ENCODE data around the gene GCHFR. TPM values are rescaled to one million over a fixed set of nuclear protein-coding genes. Genes with fewer than 3 reads are reported as not detected.

GCHFR gene
- 6.5 TPM for total RNA-seq
- long read RNA-seq, transcript GCHFR-201 (3 exons, 777 nt): major isoform, 5 of 6 reads
- long read RNA-seq, partial matches to known transcripts: 1 of 6 reads
- long read RNA-seq, other reads (novel, unspliced or antisense): 0 of 6 reads

- ATAC-seq (ENCODE audit: poor library complexity): peak; percentile 83
- intact Hi-C loops (cut with DNase I): no loop called here
- DNase-seq: peak; percentile 82
These were observed at the start of gene GCHFR for GRCh38 chr15:40763801-40764628. TSS of gene GCHFR (plus strand) at chr15:40764068. CDS start at chr15:40764181, 113 bp downstream.

DNA sequence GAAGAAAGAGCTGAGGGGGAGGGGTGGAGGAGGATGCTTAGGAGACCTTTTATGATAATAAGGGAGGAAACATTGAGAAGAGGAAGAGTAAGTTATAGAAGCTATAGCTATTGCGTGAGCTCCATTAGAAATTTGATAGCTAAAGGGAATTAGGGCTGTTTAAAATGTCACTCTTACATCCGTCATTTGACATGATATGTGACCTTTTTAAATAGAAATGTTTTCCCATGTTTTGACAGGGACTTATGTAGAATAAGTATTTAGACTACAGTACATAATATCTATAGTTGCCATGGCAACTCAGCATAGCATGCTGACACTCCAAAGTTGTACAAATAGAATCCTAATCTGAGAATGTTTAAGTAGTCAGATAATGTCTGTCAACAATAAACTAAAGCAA, 49.7 kb upstream of the GCHFR start:
- no peak for ATAC-seq (ENCODE audit: poor library complexity)
- intact Hi-C loops (cut with DNase I): no loop called here
- no peak for DNase-seq

- intact Hi-C loops (cut with DNase I): no loop called here
- DNase-seq: no peak
- ATAC-seq (ENCODE audit: poor library complexity): no peak
These were observed 47.7 kb upstream of the GCHFR start for GRCh38 chr15:40716165-40716564.

GRCh38 chr15:40721701-40722100, 42.2 kb upstream of the GCHFR start:
- DNase-seq (no peak), ATAC-seq (ENCODE audit: poor library complexity) (no peak)
- intact Hi-C loops (cut with DNase I): no loop called here

- no peak for ATAC-seq (ENCODE audit: poor library complexity)
- no peak for DNase-seq
- intact Hi-C loops (cut with DNase I): no loop called here
These were observed 41.5 kb upstream of the GCHFR start for GRCh38 chr15:40722354-40722753.

GRCh38 chr15:40722934-40723333, 40.9 kb upstream of the GCHFR start:
- no peak for ATAC-seq (ENCODE audit: poor library complexity)
- intact Hi-C loops (cut with DNase I): no loop called here

GRCh38 chr15:40723919-40724318, 39.9 kb upstream of the GCHFR start:
- intact Hi-C loops (cut with DNase I): no loop called here
- DNase-seq (no peak), ATAC-seq (ENCODE audit: poor library complexity) (no peak)

More at GRCh38 chr15:40722934-40723333, 40.9 kb upstream of the GCHFR start:
- DNase-seq: no peak

- intact Hi-C loops (cut with DNase I): no loop called here
- no peak for DNase-seq
- ATAC-seq (ENCODE audit: poor library complexity): no peak
These were observed 32.8 kb upstream of the GCHFR start for GRCh38 chr15:40731034-40731433.

DNA sequence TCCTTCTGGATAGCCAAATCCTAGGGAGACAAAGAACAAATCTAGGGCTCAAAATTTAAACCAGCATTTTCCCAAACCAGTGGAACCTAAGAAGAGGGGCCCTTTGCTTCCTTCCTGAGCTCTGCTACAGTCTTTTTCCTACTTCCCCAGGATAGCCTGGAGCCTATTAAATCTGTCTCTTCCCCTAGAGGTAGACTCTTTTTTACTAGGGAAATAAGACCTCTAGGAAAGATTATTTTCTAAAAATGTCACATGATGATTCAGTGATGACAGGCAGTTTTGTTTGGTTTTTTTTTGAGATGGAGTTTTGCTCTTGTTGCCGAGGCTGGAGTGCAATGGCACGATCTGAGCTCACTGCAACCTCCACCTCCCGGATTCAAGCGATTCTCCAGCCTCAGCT, 27.3 kb upstream of the GCHFR start:
- ATAC-seq (ENCODE audit: poor library complexity) (no peak), DNase-seq (no peak)
- intact Hi-C loops (cut with DNase I): no loop called here

DNA sequence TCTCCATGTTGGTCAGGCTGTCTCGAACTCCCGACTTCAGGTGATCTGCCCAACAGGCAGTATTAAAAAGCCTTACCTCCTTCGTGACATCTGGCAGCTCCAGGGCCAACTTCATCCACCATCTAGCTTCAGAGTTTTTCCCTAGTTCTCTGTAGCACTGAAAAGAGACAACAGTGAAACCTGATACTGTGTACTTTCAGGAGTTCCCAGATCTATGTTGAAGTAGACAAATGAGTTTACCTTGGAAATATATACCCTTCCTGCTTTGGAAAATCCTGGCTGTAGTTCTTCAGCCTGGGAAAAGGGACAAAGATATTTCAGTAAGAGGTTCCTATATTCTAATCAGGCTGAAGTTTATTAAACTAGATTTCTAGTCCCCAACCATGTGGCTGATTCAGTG, 26.8 kb upstream of the GCHFR start:
- intact Hi-C loops (cut with DNase I): no loop called here
- ATAC-seq (ENCODE audit: poor library complexity): no peak

GRCh38 chr15:40739047-40739446, 24.8 kb upstream of the GCHFR start:
- intact Hi-C loops (cut with DNase I): no loop called here
- DNase-seq: no peak
- ATAC-seq (ENCODE audit: poor library complexity): no peak

More for the DNA sequence above, 26.8 kb upstream of the GCHFR start:
- no peak for DNase-seq

- ATAC-seq (ENCODE audit: poor library complexity) (no peak), DNase-seq (no peak)
- intact Hi-C loops (cut with DNase I): no loop called here
These were observed 24.0 kb upstream of the GCHFR start for GRCh38 chr15:40739854-40740253.

GRCh38 chr15:40743485-40743901, 20.4 kb upstream of the GCHFR start:
- intact Hi-C loops (cut with DNase I): no loop called here
- DNase-seq: no peak
- peak; percentile 38 for ATAC-seq (ENCODE audit: poor library complexity)

GRCh38 chr15:40743921-40744814, 19.7 kb upstream of the GCHFR start:
- ATAC-seq (ENCODE audit: poor library complexity): peak; percentile 57
- intact Hi-C loops (cut with DNase I): no loop called here
- DNase-seq: peak; percentile 52

DNA sequence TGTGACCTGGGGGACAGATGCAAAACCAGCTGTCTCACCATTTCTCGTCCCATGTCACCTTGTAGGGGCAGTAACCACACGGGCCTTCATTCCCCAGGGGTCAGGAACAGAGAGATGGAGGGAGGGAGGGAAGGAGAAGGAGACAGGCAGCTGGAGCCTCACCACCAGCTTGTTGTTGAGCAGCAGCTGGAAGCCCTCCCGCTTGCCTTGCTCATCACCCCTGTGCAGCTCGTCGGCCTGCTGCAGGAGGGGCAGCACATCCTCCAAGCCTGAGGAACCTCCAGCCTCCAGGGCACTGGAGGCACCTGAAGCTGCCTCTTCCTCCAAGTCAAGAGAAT, 19.1 kb upstream of the GCHFR start:
- intact Hi-C loops (cut with DNase I): no loop called here
- ATAC-seq (ENCODE audit: poor library complexity) (no peak), DNase-seq (no peak)

GRCh38 chr15:40746916-40747418, 16.9 kb upstream of the GCHFR start:
- intact Hi-C loops (cut with DNase I): no loop called here
- DNase-seq: no peak
- peak; percentile 36 for ATAC-seq (ENCODE audit: poor library complexity)

DNA sequence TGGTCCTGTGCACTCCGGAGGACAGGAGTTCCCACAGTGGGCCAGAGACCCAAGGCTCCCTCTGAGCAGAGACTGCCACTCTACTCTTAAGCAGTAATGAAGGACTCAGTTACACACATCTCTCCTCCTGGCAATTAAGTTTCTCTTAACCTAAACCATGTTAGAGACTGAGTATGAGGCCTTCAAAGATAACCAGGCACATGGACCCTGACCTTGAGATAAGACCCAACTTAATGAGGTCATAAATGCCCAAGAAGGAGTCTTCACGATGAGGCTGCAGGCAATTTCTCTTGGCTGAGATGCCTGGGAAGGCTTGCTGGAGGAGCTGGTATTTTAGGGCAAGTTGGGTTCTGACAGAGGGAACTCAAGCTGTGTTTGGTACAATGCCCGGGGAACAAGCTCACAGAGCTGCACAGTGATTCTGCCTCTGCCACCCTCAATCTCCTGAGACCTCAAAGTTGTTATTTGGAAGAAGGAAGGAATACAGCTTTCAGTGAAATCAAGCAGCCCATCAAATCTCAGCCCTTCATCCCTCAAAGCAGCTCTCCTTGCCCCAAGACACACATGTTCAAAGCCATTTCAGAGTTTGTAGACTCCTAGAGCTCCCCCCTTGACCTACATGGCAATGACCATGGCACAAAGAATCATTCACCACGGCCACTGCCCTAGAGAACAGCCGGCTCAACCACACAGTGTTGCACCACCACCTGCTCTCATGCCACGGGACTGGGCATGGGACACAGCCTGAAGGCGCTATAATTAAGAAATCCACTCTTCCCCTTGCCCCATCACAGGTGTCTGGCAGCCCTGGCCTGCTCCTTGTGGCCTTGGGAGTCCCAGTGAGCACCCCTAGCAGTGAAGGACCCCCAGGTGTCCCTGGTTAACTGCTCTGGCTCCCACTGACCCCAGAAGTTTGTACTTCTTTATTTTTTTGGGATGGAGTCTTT, 15.9 kb upstream of the GCHFR start:
- intact Hi-C loops (cut with DNase I): no loop called here

DNA sequence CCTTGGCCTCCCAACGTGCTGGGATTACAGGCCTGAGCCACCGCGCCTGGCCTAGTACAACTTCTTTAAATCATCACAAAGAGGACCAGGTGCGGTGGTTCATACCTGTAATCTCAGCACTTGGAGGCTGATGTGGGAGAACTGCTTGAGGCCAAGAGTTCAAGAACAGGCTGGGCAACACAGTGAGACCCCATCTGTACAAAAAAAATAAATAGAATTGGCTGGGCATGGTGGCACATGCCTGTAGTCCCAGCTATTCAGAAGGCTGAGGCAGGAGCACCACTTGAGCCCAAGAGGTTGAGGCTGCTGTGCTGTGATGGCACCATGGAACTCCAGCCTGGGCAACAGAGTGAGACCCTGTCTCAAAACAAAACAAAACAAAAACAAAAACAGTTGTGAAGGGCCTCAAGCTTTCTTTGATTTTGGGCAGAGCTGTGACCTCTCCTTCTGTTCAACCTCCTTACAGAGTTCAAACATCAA, 14.7 kb upstream of the GCHFR start:
- DNase-seq: no peak
- intact Hi-C loops (cut with DNase I): no loop called here
- no peak for ATAC-seq (ENCODE audit: poor library complexity)

More for the DNA sequence above, 15.9 kb upstream of the GCHFR start:
- DNase-seq (no peak), ATAC-seq (ENCODE audit: poor library complexity) (no peak)
